Breast epithelium (tissue), 3 donors: ENCODE measurements around the gene MYO3B.

Source experiments
- CTCF ChIP-seq, 3 donors: fragments of 450-650 bp; IDR thresholded peaks; one replicate each; pipeline ENCODE4 v1.5.1; 2016 to 2017; ENCODE audit warnings: antibody characterized with exemption in 3 of 3, mild to moderate bottlenecking in 3 of 3, moderate library complexity in 3 of 3
- POLR2A ChIP-seq: fragments of 450-650 bp; IDR thresholded peaks from one replicate; pipeline ENCODE4 v1.6.1; 2016; ENCODE audit warnings: antibody characterized with exemption, mild to moderate bottlenecking, moderate library complexity

- TF ChIP-seq POLR2A: no peak
- no peak for TF ChIP-seq CTCF (IDR thresholded peaks at IDR 0.05)
These were observed 473.8 kb downstream of the MYO3B start for GRCh38 chr2:170651624-170652325.
